NCI-H446 (cell line): Measurements from ENCODE around the gene TMUB2.

Experiments used
- DNase-seq, 2 experiments: peaks; one replicate each; lab custom pipeline; 2025; lab: John Stamatoyannopoulos, UW

TMUB2 gene

GRCh38 chr17:44203731-44204440 lies 17.1 kb downstream of the TMUB2 start:
- DNase-seq: peak in 1 of 2 experiments; percentile 60

- DNase-seq: no peak
Measured at GRCh38 chr17:44204441-44204882, 17.7 kb downstream of the TMUB2 start.

- no peak for DNase-seq
Measured at GRCh38 chr17:44205962-44206824, 19.4 kb downstream of the TMUB2 start.

GRCh38 chr17:44206825-44207155 lies 20.0 kb downstream of the TMUB2 start:
- no peak for DNase-seq

GRCh38 chr17:44207319-44207718 lies 20.5 kb downstream of the TMUB2 start:
- DNase-seq: no peak

- DNase-seq: no peak
Measured at GRCh38 chr17:44207743-44208142, 21.0 kb downstream of the TMUB2 start.

- DNase-seq: no peak
Measured at GRCh38 chr17:44209786-44210341, 23.1 kb downstream of the TMUB2 start.

GRCh38 chr17:44210342-44211192 lies 23.8 kb downstream of the TMUB2 start:
- DNase-seq: no peak

- DNase-seq: no peak
Measured at GRCh38 chr17:44211281-44212265, 24.8 kb downstream of the TMUB2 start.

- DNase-seq: no peak
Measured at GRCh38 chr17:44212507-44213402, 26.0 kb downstream of the TMUB2 start.

- peak in 1 of 2 experiments; percentile 32 for DNase-seq
Measured at GRCh38 chr17:44213403-44214229, 26.8 kb downstream of the TMUB2 start.

GRCh38 chr17:44214230-44214494 lies 27.4 kb downstream of the TMUB2 start:
- no peak for DNase-seq

- DNase-seq: no peak
Measured at GRCh38 chr17:44214896-44215295, 28.1 kb downstream of the TMUB2 start.

GRCh38 chr17:44216173-44216572 lies 29.4 kb downstream of the TMUB2 start:
- DNase-seq: no peak

GRCh38 chr17:44216694-44217093 lies 29.9 kb downstream of the TMUB2 start:
- DNase-seq: no peak

- no peak for DNase-seq
Measured at GRCh38 chr17:44217738-44218343, 31.1 kb downstream of the TMUB2 start.

- peak; percentile 61 to 92 for DNase-seq
Measured at GRCh38 chr17:44218344-44219107, 31.8 kb downstream of the TMUB2 start.

GRCh38 chr17:44219108-44219615 lies 32.4 kb downstream of the TMUB2 start:
- peak; percentile 36 to 66 for DNase-seq
